OCI-LY7 (cell line): ENCODE results near the gene ADD3. TPM values are rescaled to one million over a fixed set of nuclear protein-coding genes. Genes with fewer than 3 reads are reported as not detected.

Source experiments
- BruUV-seq: library from RNA; stranded (reverse); fragments of 400-500 nt; replicated peaks from 2 replicates; lab custom pipeline; 2021; lab: Mats Ljungman, UMichigan
- CTCF ChIA-PET: fragments of 300-600 bp; sonication (Branson Sonifier 250); formaldehyde crosslinking; loops from one replicate; lab custom pipeline; 2022; ENCODE audit warnings: antibody characterized with exemption; ENCODE audit not compliant: unreplicated experiment; lab: Charles Lee
- POLR2A ChIA-PET: fragments of 300-600 bp; sonication (Branson Sonifier 250); formaldehyde crosslinking; loops from one replicate; lab custom pipeline; 2022; ENCODE audit warnings: antibody characterized with exemption; lab: Charles Lee
- DNase-seq: peaks from one replicate; pipeline ENCODE4 v3.0.0-alpha.2; 2015; ENCODE audit warnings: low spot score
- H2AFZ ChIP-seq: fragments of 200-600 bp; sonication (generic), shearing (Covaris generic); 2 replicates; pipeline ENCODE4 v1.6.1; 2014; ENCODE audit warnings: mild to moderate bottlenecking, antibody characterized with exemption, low read length, moderate library complexity
- H3K27ac ChIP-seq: fragments of 200-600 bp; sonication (generic); 2 replicates; pipeline ENCODE4 v1.5.1; 2014; ENCODE audit warnings: mixed run types, low read depth, mild to moderate bottlenecking, moderate library complexity, low read length, inconsistent platforms; ENCODE audit not compliant: poor library complexity, severe bottlenecking
- H3K36me3 ChIP-seq: fragments of 200-600 bp; sonication (generic); 2 replicates; pipeline ENCODE4 v1.6.1; 2014; ENCODE audit warnings: mild to moderate bottlenecking, antibody characterized with exemption, low read length, moderate library complexity, mixed read lengths; ENCODE audit not compliant: insufficient read depth
- H3K4me1 ChIP-seq: fragments of 200-600 bp; sonication (generic); 2 replicates; pipeline ENCODE4 v1.5.1; 2014; ENCODE audit warnings: mild to moderate bottlenecking, low read length; ENCODE audit not compliant: insufficient read depth, poor library complexity, severe bottlenecking
- H3K4me2 ChIP-seq: fragments of 200-600 bp; sonication (generic); 2 replicates; pipeline ENCODE4 v1.6.1; 2014; ENCODE audit warnings: mild to moderate bottlenecking, low read length
- H3K4me3 ChIP-seq: fragments of 200-600 bp; sonication (generic); 2 replicates; pipeline ENCODE4 v1.5.1; 2014; ENCODE audit warnings: mild to moderate bottlenecking, low read depth, low read length; ENCODE audit not compliant: poor library complexity, severe bottlenecking
- H3K79me2 ChIP-seq: fragments of 200-600 bp; sonication (generic); 2 replicates; pipeline ENCODE4 v1.6.1; 2016; ENCODE audit warnings: low read depth, mild to moderate bottlenecking, low read length, moderate library complexity, mixed read lengths; ENCODE audit not compliant: insufficient read depth
- H3K9me2 ChIP-seq: fragments of 200-600 bp; sonication (generic); 2 replicates; pipeline ENCODE4 v1.6.1; 2016; ENCODE audit warnings: mild to moderate bottlenecking, low read length, mixed read lengths; ENCODE audit not compliant: insufficient read depth
- H3K9me3 ChIP-seq: fragments of 200-600 bp; sonication (generic); 2 replicates; pipeline ENCODE4 v1.6.1; 2014; ENCODE audit warnings: mild to moderate bottlenecking, mixed run types, low read length, mixed read lengths
- H4K20me1 ChIP-seq: fragments of 200-600 bp; sonication (generic); 2 replicates; pipeline ENCODE4 v1.6.1; 2014; ENCODE audit warnings: mild to moderate bottlenecking, antibody characterized with exemption, low read length, moderate library complexity, mixed read lengths; ENCODE audit not compliant: insufficient read depth
- CTCF ChIP-seq: fragments of 200-600 bp; sonication (generic); conservative IDR thresholded peaks from 2 replicates; pipeline ENCODE4 v1.5.1; 2014; ENCODE audit warnings: mild to moderate bottlenecking, antibody characterized with exemption, low read length, moderate library complexity, mixed read lengths
- EZH2phosphoT487 ChIP-seq: fragments of 200-600 bp; sonication (generic); IDR thresholded peaks from 2 replicates; pipeline ENCODE4 v1.6.1; 2018; ENCODE audit warnings: low read depth, borderline replicate concordance, mild to moderate bottlenecking, mixed run types, antibody characterized with exemption, low read length, moderate library complexity, mixed read lengths
- intact Hi-C: fragments of 100-400 bp; cut with micrococcal nuclease; formaldehyde crosslinking; loops from one replicate; pipeline ENCODE4 v1.10.0; 2022; ENCODE audit not compliant: unreplicated experiment
- total RNA-seq, 2 experiments: library from RNA; depleted of rRNA in 1 of 2; stranded (reverse); fragments of >200 nt in 1 of 2; shearing (Covaris generic) in 1 of 2; gene quantifications; 2 replicates each; pipeline ENCODE4 v1.2.3, GENCODE V29; 2014 to 2022

The ADD3 gene
- total RNA-seq, 2 experiments from 2014 or later: 75.8 to 89.7 TPM

- no peaks in the 10 kb centered on the region for H3K79me2 ChIP-seq
- ChIA-PET POLR2A (no interaction called here), CTCF (no interaction called here)
- DNase-seq: no peak
- H4K20me1 ChIP-seq: no peaks in the 10 kb centered on the region
- intact Hi-C loops: no loop called here
- no peak overlapping the region for H2AFZ ChIP-seq
- no peaks in the 10 kb centered on the region for H3K4me1 ChIP-seq
- H3K9me2 ChIP-seq: no peaks in the 10 kb centered on the region
- H3K27ac ChIP-seq: no peak overlapping the region
- no peak overlapping the region for H3K4me3 ChIP-seq
- no TSS peak for BruUV-seq
- no peak overlapping the region for H3K4me2 ChIP-seq
- no peaks in the 10 kb centered on the region for H3K9me3 ChIP-seq
- H3K36me3 ChIP-seq: no peaks in the 10 kb centered on the region
- TF ChIP-seq EZH2phosphoT487 (no peak), CTCF (no peak)
Observed at GRCh38 chr10:110169586-110169985, 161.8 kb downstream of the ADD3 start.

- Histone ChIP-seq H3K36me3 (no peaks in the 10 kb centered on the region), H2AFZ (no peak overlapping the region), H3K9me2 (no peaks in the 10 kb centered on the region), H3K9me3 (no peaks in the 10 kb centered on the region), H3K4me1 (no peaks in the 10 kb centered on the region), H4K20me1 (no peaks in the 10 kb centered on the region), H3K4me3 (no peak overlapping the region), H3K79me2 (no peaks in the 10 kb centered on the region), H3K4me2 (no peak overlapping the region), H3K27ac (no peak overlapping the region)
- intact Hi-C loops: no loop called here
- TF ChIP-seq CTCF (no peak), EZH2phosphoT487 (no peak)
- POLR2A ChIA-PET: no interaction called here
- no TSS peak for BruUV-seq
- CTCF ChIA-PET: no interaction called here
- DNase-seq: no peak
Observed at GRCh38 chr10:110170142-110170971, 162.6 kb downstream of the ADD3 start.

- DNase-seq: no peak
- H3K9me3 ChIP-seq: no peaks in the 10 kb centered on the region
- H3K27ac ChIP-seq: no peak overlapping the region
- H3K36me3 ChIP-seq: no peaks in the 10 kb centered on the region
- TF ChIP-seq CTCF (no peak), EZH2phosphoT487 (no peak)
- POLR2A ChIA-PET: no interaction called here
- intact Hi-C loops: no loop called here
- H2AFZ ChIP-seq: no peak overlapping the region
- H3K4me1 ChIP-seq: no peaks in the 10 kb centered on the region
- no peaks in the 10 kb centered on the region for H3K79me2 ChIP-seq
- CTCF ChIA-PET: no interaction called here
- no TSS peak for BruUV-seq
- no peaks in the 10 kb centered on the region for H4K20me1 ChIP-seq
- no peak overlapping the region for H3K4me2 ChIP-seq
- no peaks in the 10 kb centered on the region for H3K9me2 ChIP-seq
- H3K4me3 ChIP-seq: no peak overlapping the region
Observed at GRCh38 chr10:110171032-110171431, 163.2 kb downstream of the ADD3 start.
